ENCODE results near the gene MAML3.

The MAML3 gene

GRCh38 chr4:139934057-139934707 lies 219.8 kb downstream of the MAML3 start:
- H3K79me1 ChIP-seq (ENCODE audit: low read depth, low read length): no peaks in the 10 kb centered on the region
- H3K4me3 ChIP-seq (ENCODE audit: low read length in 2 of 2): no peak overlapping the region
- H3K23ac ChIP-seq (ENCODE audit: low read depth, low read length, poor library complexity): no peak overlapping the region
- no peaks in the 10 kb centered on the region for H3K9me3 ChIP-seq (replicated peaks in 1 of 2; ENCODE audit: control insufficient read depth in 2 of 2, insufficient read depth in 1 of 2, low read depth in 1 of 2, low read length in 2 of 2)
- peaks cover 0 to 2% of the 10 kb centered on the region in 2 donors for H3K4me1 ChIP-seq (ENCODE audit: control insufficient read depth in 2 of 2, insufficient read depth in 1 of 2, low read depth in 1 of 2, low read length in 2 of 2)
- H3K27ac ChIP-seq (replicated peaks; ENCODE audit: low read length): no peak overlapping the region
- 100% methylated on average over 2 of the region's 10 CpGs; no CpG with 5 or more reads in 1 of the 2 donors for WGBS, 2 donors (ENCODE audit: extremely low coverage in 2 of 2, insufficient read length in 2 of 2, insufficient replicate concordance in 1 of 2)
- H2AK5ac ChIP-seq (ENCODE audit: low read depth, low read length): no peak overlapping the region
- H2BK12ac ChIP-seq (ENCODE audit: low read length): no peak overlapping the region
- H3K9ac ChIP-seq (ENCODE audit: low read depth, low read length, poor library complexity): no peak overlapping the region
- no peak overlapping the region for H3K18ac ChIP-seq (ENCODE audit: low read length)
- H2BK5ac ChIP-seq (ENCODE audit: low read length): no peak overlapping the region
- H3K14ac ChIP-seq (ENCODE audit: low read length): no peak overlapping the region
- H3K27me3 ChIP-seq (ENCODE audit: control insufficient read depth in 3 of 3, insufficient read depth in 3 of 3, low read depth in 1 of 3, low read length in 3 of 3): no peaks in the 10 kb centered on the region
- no peak overlapping the region for H3K4ac ChIP-seq (ENCODE audit: low read length)
- no peak overlapping the region for H4K8ac ChIP-seq (ENCODE audit: low read depth, low read length)
- no peak overlapping the region for H2BK120ac ChIP-seq (ENCODE audit: low read depth, low read length)
- H4K91ac ChIP-seq (ENCODE audit: low read depth, low read length, poor library complexity): no peak overlapping the region
- H3K36me3 ChIP-seq (replicated peaks in 1 of 2; ENCODE audit: control insufficient read depth in 2 of 2, insufficient read depth in 2 of 2, low read length in 2 of 2): no peaks in the 10 kb centered on the region
- H2BK15ac ChIP-seq (ENCODE audit: low read length): no peak overlapping the region
- no peak overlapping the region for H2AFZ ChIP-seq (ENCODE audit: low read length)
- DNase-seq (ENCODE audit: low spot score): no peak
- no peak overlapping the region for H3K4me2 ChIP-seq (ENCODE audit: insufficient read depth, low read length, poor library complexity, severe bottlenecking)

DNA sequence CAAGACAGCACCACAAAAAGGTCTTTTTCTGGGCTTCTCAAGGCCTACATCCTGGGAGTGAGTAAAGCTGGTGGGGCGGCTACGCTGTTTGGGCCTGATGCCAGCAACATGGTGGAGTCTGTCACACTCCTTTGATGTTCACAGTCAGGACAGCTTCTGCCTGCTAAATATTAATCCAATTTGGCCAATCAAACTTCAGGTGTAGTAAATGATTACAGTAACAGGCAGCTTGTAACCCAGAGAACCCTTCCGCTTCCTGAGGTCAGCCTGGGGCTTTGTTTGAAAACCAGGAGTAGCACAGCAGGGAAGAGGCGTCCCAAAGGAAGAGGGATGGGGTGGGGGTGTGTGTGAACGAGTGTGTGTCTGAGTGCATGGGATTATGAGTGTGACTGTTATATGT lies 220.4 kb downstream of the MAML3 start:
- Histone ChIP-seq H3K4me1 (ENCODE audit: control insufficient read depth in 2 of 2, insufficient read depth in 1 of 2, low read depth in 1 of 2, low read length in 2 of 2) (peaks cover 0 to 2% of the 10 kb centered on the region in 2 donors), H2BK15ac (ENCODE audit: low read length) (no peak overlapping the region), H2BK5ac (ENCODE audit: low read length) (no peak overlapping the region), H4K91ac (ENCODE audit: low read depth, low read length, poor library complexity) (no peak overlapping the region), H3K79me1 (ENCODE audit: low read depth, low read length) (no peaks in the 10 kb centered on the region), H3K4ac (ENCODE audit: low read length) (no peak overlapping the region), H3K27me3 (ENCODE audit: control insufficient read depth in 3 of 3, insufficient read depth in 3 of 3, low read depth in 1 of 3, low read length in 3 of 3) (no peaks in the 10 kb centered on the region), H3K18ac (ENCODE audit: low read length) (no peak overlapping the region), H3K9me3 (replicated peaks in 1 of 2; ENCODE audit: control insufficient read depth in 2 of 2, insufficient read depth in 1 of 2, low read depth in 1 of 2, low read length in 2 of 2) (no peaks in the 10 kb centered on the region), H3K36me3 (replicated peaks in 1 of 2; ENCODE audit: control insufficient read depth in 2 of 2, insufficient read depth in 2 of 2, low read length in 2 of 2) (no peaks in the 10 kb centered on the region), H2BK120ac (ENCODE audit: low read depth, low read length) (no peak overlapping the region), H3K9ac (ENCODE audit: low read depth, low read length, poor library complexity) (no peak overlapping the region), H3K4me3 (ENCODE audit: low read length in 2 of 2) (no peak overlapping the region), H3K23ac (ENCODE audit: low read depth, low read length, poor library complexity) (no peak overlapping the region), H3K4me2 (ENCODE audit: insufficient read depth, low read length, poor library complexity, severe bottlenecking) (no peak overlapping the region), H2AFZ (ENCODE audit: low read length) (no peak overlapping the region), H3K27ac (replicated peaks; ENCODE audit: low read length) (no peak overlapping the region), H4K8ac (ENCODE audit: low read depth, low read length) (no peak overlapping the region), H2BK12ac (ENCODE audit: low read length) (no peak overlapping the region), H3K14ac (ENCODE audit: low read length) (no peak overlapping the region), H2AK5ac (ENCODE audit: low read depth, low read length) (no peak overlapping the region)
- WGBS, 2 donors (ENCODE audit: extremely low coverage in 2 of 2, insufficient read length in 2 of 2, insufficient replicate concordance in 1 of 2): no CpG with 5 or more reads among the region's 5 CpGs
- no peak for DNase-seq (ENCODE audit: low spot score)

DNA sequence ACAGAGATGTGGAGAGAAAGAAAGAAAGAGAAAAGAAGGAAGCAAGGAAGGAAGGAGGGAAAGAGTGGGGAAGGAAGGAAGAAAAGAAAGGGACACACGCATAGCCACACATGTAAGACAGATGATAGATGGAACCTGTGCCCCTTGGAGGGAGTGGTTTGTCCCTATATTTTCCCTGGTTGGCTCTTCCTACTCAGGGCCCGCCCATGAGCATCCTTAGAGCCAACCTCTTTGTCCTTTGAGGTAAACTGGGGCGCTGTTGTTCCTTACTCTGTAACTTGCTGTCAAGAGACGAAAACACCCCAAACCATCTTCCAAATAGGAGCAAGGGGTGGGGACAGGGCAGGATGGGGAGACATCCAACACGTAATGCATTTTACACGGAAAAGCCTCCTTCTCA lies 220.9 kb downstream of the MAML3 start:
- Histone ChIP-seq H3K27me3 (ENCODE audit: control insufficient read depth in 3 of 3, insufficient read depth in 3 of 3, low read depth in 1 of 3, low read length in 3 of 3) (no peaks in the 10 kb centered on the region), H2AFZ (ENCODE audit: low read length) (no peak overlapping the region), H3K4me2 (ENCODE audit: insufficient read depth, low read length, poor library complexity, severe bottlenecking) (no peak overlapping the region), H3K36me3 (replicated peaks in 1 of 2; ENCODE audit: control insufficient read depth in 2 of 2, insufficient read depth in 2 of 2, low read length in 2 of 2) (no peaks in the 10 kb centered on the region), H3K9ac (ENCODE audit: low read depth, low read length, poor library complexity) (no peak overlapping the region), H2BK120ac (ENCODE audit: low read depth, low read length) (no peak overlapping the region), H3K79me1 (ENCODE audit: low read depth, low read length) (no peaks in the 10 kb centered on the region), H3K4me1 (ENCODE audit: control insufficient read depth in 2 of 2, insufficient read depth in 1 of 2, low read depth in 1 of 2, low read length in 2 of 2) (peaks cover 0 to 2% of the 10 kb centered on the region in 2 donors), H3K14ac (ENCODE audit: low read length) (no peak overlapping the region), H2BK5ac (ENCODE audit: low read length) (no peak overlapping the region), H4K91ac (ENCODE audit: low read depth, low read length, poor library complexity) (no peak overlapping the region), H3K9me3 (replicated peaks in 1 of 2; ENCODE audit: control insufficient read depth in 2 of 2, insufficient read depth in 1 of 2, low read depth in 1 of 2, low read length in 2 of 2) (no peaks in the 10 kb centered on the region), H2AK5ac (ENCODE audit: low read depth, low read length) (no peak overlapping the region), H3K4ac (ENCODE audit: low read length) (no peak overlapping the region), H2BK15ac (ENCODE audit: low read length) (no peak overlapping the region), H3K18ac (ENCODE audit: low read length) (no peak overlapping the region), H3K4me3 (ENCODE audit: low read length in 2 of 2) (no peak overlapping the region), H3K23ac (ENCODE audit: low read depth, low read length, poor library complexity) (no peak overlapping the region), H4K8ac (ENCODE audit: low read depth, low read length) (no peak overlapping the region), H3K27ac (replicated peaks; ENCODE audit: low read length) (no peak overlapping the region), H2BK12ac (ENCODE audit: low read length) (no peak overlapping the region)
- no peak for DNase-seq (ENCODE audit: low spot score)
- no CpG with 5 or more reads among the region's 6 CpGs for WGBS, 2 donors (ENCODE audit: extremely low coverage in 2 of 2, insufficient read length in 2 of 2, insufficient replicate concordance in 1 of 2)

GRCh38 chr4:139924782-139925181 lies 229.2 kb downstream of the MAML3 start:
- Histone ChIP-seq H3K4me2 (ENCODE audit: insufficient read depth, low read length, poor library complexity, severe bottlenecking) (no peak overlapping the region), H2AK5ac (ENCODE audit: low read depth, low read length) (no peak overlapping the region), H2AFZ (ENCODE audit: low read length) (no peak overlapping the region), H3K27ac (replicated peaks; ENCODE audit: low read length) (no peak overlapping the region), H3K18ac (ENCODE audit: low read length) (no peak overlapping the region), H3K23ac (ENCODE audit: low read depth, low read length, poor library complexity) (no peak overlapping the region), H3K14ac (ENCODE audit: low read length) (no peak overlapping the region), H2BK12ac (ENCODE audit: low read length) (no peak overlapping the region), H3K36me3 (replicated peaks in 1 of 2; ENCODE audit: control insufficient read depth in 2 of 2, insufficient read depth in 2 of 2, low read length in 2 of 2) (no peaks in the 10 kb centered on the region), H3K9me3 (replicated peaks in 1 of 2; ENCODE audit: control insufficient read depth in 2 of 2, insufficient read depth in 1 of 2, low read depth in 1 of 2, low read length in 2 of 2) (no peaks in the 10 kb centered on the region), H3K4me1 (ENCODE audit: control insufficient read depth in 2 of 2, insufficient read depth in 1 of 2, low read depth in 1 of 2, low read length in 2 of 2) (peaks cover 19 to 20% of the 10 kb centered on the region in 2 donors), H3K4me3 (ENCODE audit: low read length in 2 of 2) (no peak overlapping the region), H2BK5ac (ENCODE audit: low read length) (no peak overlapping the region), H3K9ac (ENCODE audit: low read depth, low read length, poor library complexity) (no peak overlapping the region), H3K27me3 (ENCODE audit: control insufficient read depth in 3 of 3, insufficient read depth in 3 of 3, low read depth in 1 of 3, low read length in 3 of 3) (peaks cover 0 to 2% (median 0%) of the 10 kb centered on the region in 3 experiments), H3K4ac (ENCODE audit: low read length) (no peak overlapping the region), H3K79me1 (ENCODE audit: low read depth, low read length) (no peaks in the 10 kb centered on the region), H2BK120ac (ENCODE audit: low read depth, low read length) (no peak overlapping the region), H4K91ac (ENCODE audit: low read depth, low read length, poor library complexity) (no peak overlapping the region), H2BK15ac (ENCODE audit: low read length) (no peak overlapping the region), H4K8ac (ENCODE audit: low read depth, low read length) (no peak overlapping the region)
- no CpG with 5 or more reads among the region's 5 CpGs for WGBS, 2 donors (ENCODE audit: extremely low coverage in 2 of 2, insufficient read length in 2 of 2, insufficient replicate concordance in 1 of 2)
- no peak for DNase-seq (ENCODE audit: low spot score)
